Pulmonary artery endothelial cell (primary cell): ENCODE data around the gene ADGRB2. TPM values are rescaled to one million over a fixed set of nuclear protein-coding genes. Genes with fewer than 3 reads are reported as not detected.

Experiments used
- DNase-seq: peaks from one replicate; pipeline ENCODE4 v3.0.0-alpha.2; 2011; ENCODE audit warnings: low read depth, low spot score
- total RNA-seq: library from RNA; depleted of rRNA; stranded (reverse); fragments of >200 nt; gene quantifications from 2 replicates; pipeline ENCODE4 v1.2.3, GENCODE V29; 2014

Gene ADGRB2
- total RNA-seq, 1 donor from 2014 or later: 0.92 TPM

DNA sequence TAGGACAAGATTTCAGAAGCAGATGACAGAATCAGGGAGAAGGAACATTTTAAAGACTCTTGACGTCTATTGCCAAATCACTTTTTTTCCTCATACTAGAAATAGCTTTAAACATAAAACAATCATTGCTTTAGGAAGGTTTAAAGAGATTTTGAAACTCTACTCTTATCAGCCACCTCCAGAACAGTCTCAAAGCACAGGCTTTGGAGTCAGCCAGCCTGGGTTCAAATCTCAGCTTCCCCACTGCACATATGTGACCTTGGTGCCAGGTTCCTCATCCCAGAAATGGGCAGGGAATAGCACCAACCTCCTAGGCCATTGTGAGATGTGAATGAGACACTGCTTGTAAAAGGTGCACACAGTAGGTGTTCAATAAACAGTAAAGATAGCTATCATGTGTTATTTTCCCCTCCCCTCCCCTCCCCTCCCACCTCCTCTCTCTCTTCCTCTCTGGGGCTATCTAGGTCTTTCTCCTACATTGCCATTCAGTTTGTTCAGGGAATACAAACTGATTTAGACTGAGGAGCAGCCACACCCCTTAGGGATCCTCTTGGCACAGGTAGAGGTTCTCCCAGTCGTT is 31.0 kb upstream of the ADGRB2 start:
- DNase-seq: no peak

DNA sequence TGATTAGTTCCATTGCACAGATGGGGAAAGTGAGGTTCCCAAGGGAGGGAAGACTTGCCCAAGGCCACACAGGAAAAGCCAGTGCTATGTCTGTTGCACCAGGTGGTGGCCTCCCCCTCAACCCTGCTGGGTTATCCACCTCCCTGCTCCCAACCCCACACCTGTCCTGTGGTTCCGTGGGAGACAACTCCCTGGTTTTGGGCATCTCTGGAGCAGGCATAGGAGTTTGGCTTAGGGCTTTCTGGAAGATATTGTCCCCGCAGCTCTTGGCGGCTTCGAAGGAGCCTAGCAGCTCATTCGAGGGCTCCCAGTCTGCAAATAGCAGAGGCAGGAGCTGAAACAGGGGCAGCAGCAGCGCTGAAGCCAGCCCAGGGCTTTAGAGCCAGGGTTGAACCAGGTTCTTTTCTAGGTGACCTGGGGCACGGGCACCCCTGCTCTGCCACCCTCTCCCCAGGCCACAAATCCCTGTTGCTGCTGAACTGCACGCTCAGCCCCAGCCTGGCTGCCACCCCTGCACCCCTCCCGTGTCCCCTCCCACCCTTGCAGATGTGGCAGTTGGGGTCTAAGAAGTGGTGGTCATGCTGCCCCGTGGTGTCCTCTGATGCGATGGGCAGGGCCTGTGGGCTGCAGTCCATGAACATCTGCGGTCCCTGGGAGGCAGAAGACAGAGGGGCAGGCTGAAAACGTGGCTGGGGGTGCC is 29.6 kb upstream of the ADGRB2 start:
- no peak for DNase-seq

DNA sequence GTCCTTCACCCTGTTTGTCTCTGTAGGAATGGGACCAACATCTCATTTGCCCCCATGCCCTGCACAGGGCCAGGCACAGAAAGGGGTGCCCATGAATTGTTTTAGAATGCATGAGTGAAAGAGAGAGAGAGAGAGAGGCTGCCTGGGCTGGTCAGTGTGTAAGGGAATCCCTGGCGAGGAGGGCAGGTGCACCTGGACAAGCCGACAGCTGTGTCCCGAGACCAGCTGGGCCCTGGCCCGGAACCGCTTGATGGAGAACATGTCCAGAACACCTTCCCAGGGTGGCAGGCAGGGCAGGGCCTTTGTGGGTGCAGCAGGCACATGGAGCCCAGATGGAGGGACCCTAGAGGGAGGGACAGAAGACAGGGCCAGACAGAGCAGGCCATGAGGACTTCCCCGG is 28.9 kb upstream of the ADGRB2 start:
- no peak for DNase-seq

DNA sequence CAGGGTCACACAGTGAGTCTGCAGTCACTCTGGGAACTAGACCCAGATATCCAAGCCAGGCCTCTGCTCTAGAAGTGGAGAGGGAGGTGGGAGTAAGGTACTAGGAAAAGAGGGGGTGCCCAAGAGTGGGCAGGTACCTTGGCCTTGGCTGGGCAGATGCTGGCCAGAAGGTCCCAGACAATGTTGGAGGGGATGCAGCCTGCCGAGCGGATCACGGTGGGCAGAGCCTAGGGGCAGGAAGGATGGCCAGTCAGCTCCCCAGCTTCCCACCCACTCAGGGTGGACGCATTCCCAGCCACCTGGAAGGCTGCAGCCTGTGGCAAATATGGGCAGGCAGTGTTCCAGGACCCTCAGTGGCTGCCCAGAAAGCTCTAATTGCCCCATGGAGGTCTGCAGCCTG is 28.4 kb upstream of the ADGRB2 start:
- DNase-seq: no peak

DNA sequence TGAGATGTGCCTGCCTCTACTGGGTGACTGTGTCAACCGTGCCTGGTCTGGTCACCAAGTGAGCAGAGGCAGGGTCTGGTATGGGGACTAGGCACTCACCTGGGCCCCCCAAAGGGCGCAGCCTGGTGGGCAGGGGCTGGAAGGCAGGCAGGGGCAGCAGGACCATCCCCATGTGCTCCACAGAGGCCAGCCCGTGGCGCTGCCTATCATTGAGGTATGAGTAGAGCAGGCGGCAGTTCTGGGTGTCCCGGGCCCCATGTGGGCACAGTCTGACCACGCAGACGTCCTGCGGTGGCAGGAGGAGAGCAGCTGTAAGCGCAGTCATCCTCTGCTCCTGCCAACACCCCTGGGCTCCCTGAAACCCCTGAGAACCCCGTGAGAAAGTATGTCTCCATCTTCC is 28.0 kb upstream of the ADGRB2 start:
- no peak for DNase-seq

DNA sequence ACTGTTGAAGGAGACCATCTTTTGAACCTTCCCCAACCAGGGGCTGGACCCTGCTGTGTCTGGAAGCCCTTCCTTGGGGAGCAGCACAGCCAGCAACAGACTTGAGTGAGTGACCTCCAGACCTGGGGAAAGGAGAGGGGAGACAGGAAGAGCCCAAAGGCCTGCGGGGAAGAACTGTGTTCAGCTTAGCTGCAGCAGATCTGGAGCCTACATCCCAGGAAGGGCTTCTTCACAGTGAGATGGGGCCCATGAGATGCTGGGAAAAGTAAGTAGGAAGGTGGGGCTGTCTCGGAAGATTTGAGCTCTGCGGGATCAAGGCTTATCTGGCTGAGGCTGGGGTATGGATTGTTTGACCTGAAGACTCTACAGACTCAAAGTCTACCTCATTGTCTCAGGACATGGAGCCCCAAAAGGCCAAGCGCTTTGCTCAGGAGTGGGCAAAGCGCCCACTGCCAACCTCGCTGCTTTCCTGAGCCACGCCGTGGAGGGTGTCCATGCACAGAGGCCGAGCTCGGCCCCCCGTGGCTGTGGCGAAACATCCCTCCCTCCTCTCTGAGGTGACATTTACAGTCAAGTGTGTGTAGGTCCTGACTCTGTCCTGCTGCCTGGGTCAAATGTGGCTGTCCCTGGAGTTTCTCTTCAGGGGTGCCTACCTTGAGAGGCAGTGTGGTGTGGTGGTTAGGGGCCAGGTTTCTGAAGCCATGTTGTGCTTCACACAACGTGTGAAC is 27.2 kb upstream of the ADGRB2 start:
- DNase-seq: no peak

DNA sequence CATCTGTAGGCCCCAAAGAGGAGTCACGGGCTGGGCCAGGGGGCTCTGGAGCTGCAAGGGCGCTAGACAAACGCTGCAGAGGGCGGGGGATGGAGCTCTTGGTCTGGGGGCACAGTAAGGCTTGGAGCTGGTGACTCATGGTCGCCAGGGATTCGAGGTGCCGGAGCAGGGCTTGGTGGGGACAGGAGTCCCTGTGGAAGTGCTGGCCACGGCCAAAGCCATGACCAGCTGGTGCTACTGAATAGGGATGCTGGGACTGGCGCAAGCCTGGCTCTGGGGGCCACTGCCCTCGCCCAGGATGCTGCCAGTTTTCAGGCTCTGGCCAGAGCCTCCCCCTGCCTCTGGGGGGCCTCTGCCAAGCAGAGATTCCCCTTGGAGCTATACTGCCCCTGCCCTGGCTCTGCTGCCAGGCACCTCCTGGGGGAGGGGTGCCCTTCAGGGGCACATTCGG is 26.5 kb upstream of the ADGRB2 start:
- DNase-seq: no peak

DNA sequence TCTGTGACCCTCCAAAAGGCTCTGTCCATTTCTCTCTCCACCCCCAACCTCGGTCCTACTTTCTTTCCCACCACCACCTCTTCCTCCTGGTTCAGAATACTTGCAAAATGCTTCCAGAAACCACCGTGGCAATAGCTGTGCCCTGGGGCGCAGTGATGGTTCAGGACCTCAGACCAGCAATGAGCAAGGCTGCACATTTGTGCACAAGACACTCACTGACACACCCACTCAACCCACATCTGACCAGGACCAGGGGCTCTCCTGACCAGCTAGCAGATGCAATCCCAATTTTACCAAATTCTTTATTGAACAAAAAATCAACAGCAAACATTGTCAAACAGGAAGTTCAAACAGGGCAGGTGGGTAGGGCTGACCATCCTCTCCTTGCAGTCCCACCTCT is 26.0 kb upstream of the ADGRB2 start:
- no peak for DNase-seq

DNA sequence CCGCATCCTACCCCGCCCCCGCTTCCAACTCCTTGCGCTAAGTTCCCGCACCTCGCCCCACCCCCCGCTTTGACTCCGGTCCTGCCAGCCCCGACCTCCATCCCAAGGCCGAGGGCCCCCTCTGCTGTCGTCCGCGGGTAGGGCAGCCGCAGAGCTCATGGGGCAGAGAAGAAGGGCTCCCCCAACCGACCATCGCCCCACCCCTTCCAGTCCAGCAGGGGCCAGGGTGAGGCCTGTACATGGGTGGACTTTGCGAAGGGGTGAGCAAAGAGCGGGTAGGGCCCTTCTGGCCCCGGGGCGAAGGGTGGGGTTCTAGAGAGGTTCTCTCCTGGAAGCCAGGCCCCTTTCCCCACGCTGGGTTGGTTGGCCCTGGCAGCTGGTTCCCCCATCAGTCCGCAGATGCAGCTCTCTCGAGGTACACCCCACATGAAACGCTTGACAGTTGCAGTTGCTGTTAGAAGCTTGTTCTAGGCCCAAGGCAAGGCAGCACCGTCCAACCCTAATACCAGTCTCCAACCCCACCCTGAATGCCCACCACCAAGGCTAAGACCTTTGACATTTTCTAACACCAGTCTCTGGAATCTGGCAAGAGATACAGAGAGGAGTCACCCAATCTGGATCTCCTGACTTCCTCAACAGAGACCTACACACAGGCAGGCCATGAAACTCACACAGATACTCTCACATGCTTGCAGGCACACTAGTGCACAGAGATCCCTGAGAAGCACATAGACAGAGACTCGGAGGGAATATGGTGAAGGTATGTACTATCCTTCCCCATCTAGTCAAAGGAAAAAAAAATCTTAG is 25.3 kb upstream of the ADGRB2 start:
- DNase-seq: peak; percentile 60

DNA sequence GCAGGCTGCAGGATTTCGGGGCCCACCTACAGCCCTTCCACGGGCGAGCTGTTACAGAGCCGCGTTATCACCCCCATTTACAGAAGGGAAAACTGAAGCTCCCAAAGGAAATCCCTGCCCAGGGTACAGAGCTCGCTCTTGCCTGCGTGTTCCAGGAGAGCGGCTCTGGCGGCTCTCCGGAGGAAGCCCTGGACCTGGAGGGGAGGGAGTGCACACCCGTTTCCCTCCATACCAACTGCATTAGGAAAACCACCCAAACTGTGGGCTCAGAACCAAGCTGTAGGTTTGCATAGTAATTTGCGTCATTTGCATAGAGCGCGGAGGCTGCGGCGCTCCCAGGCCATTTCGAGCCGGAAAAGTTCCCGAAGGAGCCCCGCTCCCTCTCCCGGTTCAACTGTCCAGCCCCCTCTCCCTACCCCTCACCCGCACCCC is 24.7 kb upstream of the ADGRB2 start:
- no peak for DNase-seq

DNA sequence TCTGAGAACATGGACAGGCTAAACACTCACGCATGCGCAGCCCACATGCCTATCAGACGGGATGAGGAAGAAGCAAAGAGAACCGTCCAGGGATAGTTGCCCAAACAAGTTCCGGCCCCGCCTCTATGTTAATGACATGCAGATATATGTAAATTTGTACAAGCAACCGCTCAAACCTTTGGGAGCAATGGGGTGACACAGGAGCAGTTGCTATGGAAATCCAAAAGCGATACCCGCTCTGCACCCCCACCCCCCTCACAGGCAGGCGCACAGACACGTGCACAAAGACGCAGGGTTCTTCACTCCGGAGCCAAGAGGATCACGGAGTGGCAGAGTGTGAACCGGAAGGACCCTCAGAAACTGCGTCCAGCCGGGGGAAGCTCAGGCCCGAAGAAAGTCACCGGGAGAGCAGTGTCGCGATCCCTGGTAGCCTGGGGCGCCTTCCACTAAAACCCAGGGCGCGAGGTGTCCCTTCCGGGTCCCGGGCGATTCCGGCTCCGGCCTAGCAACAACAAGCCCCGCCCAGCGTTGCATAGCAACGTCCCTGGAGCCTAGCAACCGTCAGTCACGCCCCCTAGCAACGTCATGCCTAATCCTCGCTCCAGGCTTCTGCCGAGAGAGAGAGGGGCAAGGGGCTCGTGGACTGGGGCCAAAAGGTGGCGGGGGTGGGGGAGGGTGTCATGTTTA is 24.1 kb upstream of the ADGRB2 start:
- peak; percentile 49 for DNase-seq

DNA sequence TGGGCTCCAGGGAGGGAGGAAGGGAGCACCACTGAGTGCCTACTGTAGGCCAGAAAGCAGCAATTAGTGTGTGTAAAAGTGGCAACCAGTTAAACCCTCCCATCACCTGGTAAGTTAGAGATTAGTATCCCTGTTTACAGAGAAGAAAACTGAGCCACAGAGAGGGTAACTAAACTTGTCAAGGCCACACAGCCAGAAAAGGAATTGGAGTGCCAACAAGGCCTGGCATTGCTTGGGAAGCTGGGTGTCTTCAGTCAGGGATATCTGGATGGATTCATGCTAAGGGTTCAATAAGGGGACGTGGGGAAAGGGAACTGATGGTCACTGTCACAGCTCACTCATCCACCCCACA is 23.6 kb upstream of the ADGRB2 start:
- DNase-seq: no peak

DNA sequence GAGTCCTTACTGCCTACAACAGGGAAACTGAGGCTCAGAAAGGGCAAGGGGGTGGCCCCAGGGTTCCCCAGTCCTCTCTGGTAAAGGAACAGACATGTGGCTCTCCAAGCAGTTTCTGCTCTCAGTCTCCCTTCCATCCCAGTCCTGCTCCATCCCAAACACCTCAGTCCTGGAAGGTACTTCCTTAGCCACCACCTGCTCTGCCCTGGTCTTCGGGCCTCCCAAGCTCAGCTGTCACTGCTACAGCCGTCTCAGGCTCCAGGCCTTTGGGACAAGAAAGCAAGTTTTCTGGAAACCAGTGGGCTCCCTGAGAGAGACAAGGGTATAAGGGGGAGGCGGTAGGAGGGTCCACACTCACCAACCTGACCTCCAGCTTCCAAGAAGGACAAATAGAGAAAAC is 23.1 kb upstream of the ADGRB2 start:
- no peak for DNase-seq

DNA sequence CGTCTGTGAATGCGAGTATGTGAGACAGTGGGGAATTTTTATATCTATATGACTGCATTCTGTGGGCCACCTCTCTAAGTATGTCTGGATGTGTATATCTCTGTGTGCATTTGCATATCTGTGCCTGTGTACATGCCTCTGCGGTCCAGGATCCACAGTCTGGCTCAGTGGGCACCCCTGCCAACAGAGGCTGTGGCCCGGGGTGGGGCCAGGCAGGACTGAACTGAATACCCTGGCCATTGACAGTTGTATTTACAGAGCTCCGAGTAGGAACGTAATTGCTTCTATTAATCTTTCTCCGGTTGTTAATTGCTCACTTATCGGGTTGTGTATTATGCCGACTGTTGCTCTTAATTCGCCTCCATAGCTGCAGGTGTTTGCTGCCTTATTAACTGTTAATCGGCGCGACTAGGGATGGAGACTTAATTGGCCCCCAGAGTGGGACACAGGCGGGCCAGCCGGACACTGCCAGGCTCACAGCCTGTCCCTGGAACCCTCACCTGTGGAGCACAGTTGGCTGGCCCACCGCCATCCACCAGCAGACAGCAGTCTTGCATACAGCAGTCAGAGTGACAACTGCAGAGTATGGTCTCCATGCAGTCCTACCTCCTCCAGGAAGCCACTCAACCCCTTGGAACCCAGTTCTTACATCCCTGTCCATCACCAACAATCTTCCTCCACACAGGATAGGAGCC is 22.4 kb upstream of the ADGRB2 start:
- DNase-seq: no peak

DNA sequence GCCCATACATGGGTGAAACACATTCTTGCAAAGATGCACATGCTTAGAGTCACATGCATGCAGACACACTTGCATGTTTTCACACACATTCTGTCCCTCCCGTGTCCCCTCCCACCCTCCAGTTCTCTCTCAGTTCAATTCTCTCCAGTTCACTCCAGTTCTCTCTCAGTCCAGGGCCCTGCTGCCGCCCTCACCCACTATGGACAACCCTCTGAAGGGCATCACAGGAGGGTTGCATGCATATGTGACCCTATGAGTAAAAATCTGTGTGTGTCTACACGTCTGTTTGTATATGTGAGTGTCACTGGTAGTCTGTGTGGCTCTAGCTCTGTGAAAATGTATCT is 21.8 kb upstream of the ADGRB2 start:
- DNase-seq: no peak

DNA sequence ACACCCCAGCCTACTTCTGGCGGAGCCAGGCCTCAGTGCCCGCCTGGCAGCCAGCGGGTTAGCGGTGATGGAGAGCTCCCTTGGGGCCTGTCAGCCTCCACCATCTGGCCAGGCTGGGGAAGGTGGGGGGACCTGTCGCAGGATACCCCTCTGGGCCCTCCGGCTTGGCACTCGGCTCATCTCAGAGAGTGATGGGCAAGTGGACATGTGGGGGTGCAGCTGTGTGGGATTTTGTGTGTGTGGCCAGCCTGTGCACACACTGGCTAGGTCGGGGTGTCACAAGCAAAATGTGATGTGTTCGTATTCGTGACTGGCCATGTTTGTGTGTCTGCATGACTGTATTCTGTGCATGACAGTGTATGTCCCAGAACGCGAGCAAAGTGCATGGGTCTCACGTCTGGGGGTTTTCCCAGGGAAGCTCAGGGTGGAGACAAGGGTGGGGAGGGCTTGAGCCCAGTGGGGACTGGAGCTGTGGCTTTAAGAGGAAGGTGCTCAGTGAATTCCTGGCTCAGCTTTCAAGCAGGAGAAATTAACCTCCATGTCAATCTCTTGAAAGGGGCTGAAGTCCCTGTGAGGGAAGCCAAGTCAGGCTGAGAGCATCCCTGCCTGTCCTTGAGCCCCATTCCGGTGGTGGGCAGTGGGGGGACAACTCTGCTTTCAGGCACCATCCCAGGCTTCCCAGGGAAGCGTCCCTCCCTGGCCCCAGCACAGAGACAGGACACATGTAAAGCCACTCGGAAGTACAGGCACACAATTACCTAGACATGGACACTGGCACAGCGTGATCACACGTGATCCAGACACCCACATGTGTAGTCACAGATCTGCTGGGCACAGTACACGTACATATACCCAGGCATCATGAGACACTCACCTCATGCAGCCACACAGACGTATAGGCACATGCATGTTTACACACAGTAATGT is 21.1 kb upstream of the ADGRB2 start:
- DNase-seq: no peak

DNA sequence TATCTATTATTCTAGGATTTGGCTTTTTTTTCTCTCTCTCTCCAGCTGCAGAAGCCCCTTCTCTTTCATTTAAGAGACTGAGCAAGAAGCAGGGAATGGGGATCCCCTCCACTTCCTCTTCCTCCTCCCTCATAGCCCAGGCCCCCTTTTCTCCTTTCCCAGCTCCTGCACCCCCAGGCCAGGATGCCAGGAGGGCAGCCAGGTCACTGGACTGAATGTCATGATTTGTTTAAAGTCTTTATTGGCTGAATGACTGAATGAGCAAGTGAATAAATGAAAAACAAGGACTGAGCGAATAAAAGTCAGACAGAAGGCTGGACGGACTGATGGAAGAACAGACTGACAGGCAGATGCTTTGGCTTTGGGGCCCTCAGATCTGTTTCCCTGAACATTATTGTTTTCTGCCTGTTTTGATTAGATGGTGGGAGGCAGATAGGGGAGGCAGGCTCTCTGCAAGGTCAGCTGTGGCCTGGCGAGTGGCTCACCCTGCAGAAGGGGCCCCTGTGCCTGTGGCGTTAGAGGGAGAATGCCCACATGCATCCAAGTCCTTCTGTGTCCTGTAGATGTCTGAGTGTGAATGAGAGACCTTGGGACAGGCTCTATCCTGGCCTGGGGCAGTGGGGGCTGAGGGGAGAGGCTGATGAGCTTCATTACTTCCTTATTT is 20.3 kb upstream of the ADGRB2 start:
- no peak for DNase-seq

DNA sequence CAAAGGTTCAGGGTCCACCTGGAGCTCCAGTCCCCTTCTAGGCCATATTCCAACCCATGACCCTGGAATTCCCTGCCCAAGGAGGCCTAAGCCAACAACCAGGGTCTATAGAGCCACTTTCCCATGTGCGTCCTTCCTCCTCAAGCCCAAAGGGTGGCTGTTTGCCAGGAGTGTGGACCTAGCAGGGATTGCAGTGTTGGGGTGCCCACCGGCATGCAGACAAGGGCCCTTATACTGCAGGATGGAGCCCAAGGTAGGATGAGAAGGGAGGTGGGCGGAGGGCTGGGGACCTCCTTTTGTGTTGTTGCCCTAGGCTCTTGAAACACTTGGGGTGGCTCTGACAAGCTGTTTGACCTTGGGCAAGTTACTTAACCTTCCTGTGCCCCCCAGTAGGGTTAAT is 19.7 kb upstream of the ADGRB2 start:
- no peak for DNase-seq
